ENCODE results near the gene GRWD1.
A peak's percentile ranks its signal among the peaks of the same experiment; 100 is the strongest.
"Not testable (repeated sequence)": the region's sequence is repeated elsewhere in the genome, so short reads cannot be mapped to it uniquely, and the experiment has no call there.

GRWD1 gene

GRCh38 chr19:48480183-48480557 is 34.4 kb downstream of the GRWD1 start:
- DNase-seq (ENCODE audit: low spot score) = peak; percentile 50

- no peak for DNase-seq (ENCODE audit: low spot score)
Observed at GRCh38 chr19:48480558-48481500, 35.0 kb downstream of the GRWD1 start.

GRCh38 chr19:48481846-48482639 is 36.3 kb downstream of the GRWD1 start:
- DNase-seq (ENCODE audit: low spot score) = no peak

GRCh38 chr19:48483301-48483700 is 37.5 kb downstream of the GRWD1 start:
- DNase-seq (ENCODE audit: low spot score) = no peak

- DNase-seq (ENCODE audit: low spot score) = no peak
Observed at GRCh38 chr19:48484247-48484893, 38.6 kb downstream of the GRWD1 start.

GRCh38 chr19:48484931-48485612 is 39.3 kb downstream of the GRWD1 start:
- no peak for DNase-seq (ENCODE audit: low spot score)

GRCh38 chr19:48486706-48487105 is 40.9 kb downstream of the GRWD1 start:
- DNase-seq (ENCODE audit: low spot score) = not testable (repeated sequence)

- DNase-seq (ENCODE audit: low spot score) = no peak
Observed at GRCh38 chr19:48487544-48487943, 41.8 kb downstream of the GRWD1 start.

GRCh38 chr19:48487948-48488347 is 42.2 kb downstream of the GRWD1 start:
- DNase-seq (ENCODE audit: low spot score) = no peak

GRCh38 chr19:48488478-48488877 is 42.7 kb downstream of the GRWD1 start:
- not testable (repeated sequence) for DNase-seq (ENCODE audit: low spot score)

GRCh38 chr19:48489608-48490216 is 43.9 kb downstream of the GRWD1 start:
- DNase-seq (ENCODE audit: low spot score) = peak; percentile 83

- peak; percentile 89 for DNase-seq (ENCODE audit: low spot score)
Observed at GRCh38 chr19:48490981-48491792, 45.4 kb downstream of the GRWD1 start.

- DNase-seq (ENCODE audit: low spot score) = no peak
Observed at GRCh38 chr19:48491793-48492123, 46.0 kb downstream of the GRWD1 start.

- peak; percentile 88 for DNase-seq (ENCODE audit: low spot score)
Observed at GRCh38 chr19:48492925-48493717, 47.3 kb downstream of the GRWD1 start.

- no peak for DNase-seq (ENCODE audit: low spot score)
Observed at GRCh38 chr19:48493718-48494401, 48.1 kb downstream of the GRWD1 start.

GRCh38 chr19:48495396-48495795 is 49.6 kb downstream of the GRWD1 start:
- DNase-seq (ENCODE audit: low spot score) = no peak

- no peak for DNase-seq (ENCODE audit: low spot score)
Observed at GRCh38 chr19:48496959-48497727, 51.4 kb downstream of the GRWD1 start.
